Endothelial cell of umbilical vein (primary cell): Measurements from ENCODE around the gene ICOSLG. TPM values are rescaled to one million over a fixed set of nuclear protein-coding genes. Genes with fewer than 3 reads are reported as not detected.

Experiments
- BruUV-seq: library from RNA; stranded (reverse); fragments of 400-500 nt; replicated peaks from 2 replicates; lab custom pipeline; 2021; lab: Mats Ljungman, UMichigan
- CTCF ChIA-PET: fragments of 300-600, 350-600 bp; sonication (Branson Sonifier 250); formaldehyde crosslinking; loops from one replicate; lab custom pipeline; 2021; ENCODE audit warnings: antibody characterized with exemption, inconsistent platforms; lab: Charles Lee
- POLR2A ChIA-PET: fragments of 300-600, 350-600 bp; sonication (Branson Sonifier 250); formaldehyde crosslinking; loops from one replicate; lab custom pipeline; 2021; ENCODE audit warnings: antibody characterized with exemption, inconsistent platforms; lab: Charles Lee
- DNase-seq: peaks from one replicate; pipeline ENCODE4 v3.0.0-alpha.2; 2011; ENCODE audit warnings: low read depth, low spot score
- FAIRE-seq: peaks from 2 replicates; lab custom pipeline; 2011; peaks lifted over from hg19 to GRCh38; lab: Jason Lieb, UNC
- H2AFZ ChIP-seq: 2 replicates; pipeline ENCODE4 v1.6.0; 2012; ENCODE audit warnings: low read depth, low read length, control low read depth, inconsistent platforms
- H3K27ac ChIP-seq: 2 replicates; pipeline ENCODE4 v1.5.1; 2011; ENCODE audit warnings: low read depth, mild to moderate bottlenecking, control low read depth, low read length, moderate library complexity; ENCODE audit not compliant: insufficient read depth
- H3K27me3 ChIP-seq, 2 experiments: 2 replicates each; pipeline versions ENCODE4 v1.6.0 to v1.6.1; 2011; ENCODE audit warnings: low read length in 2 of 2, mixed read lengths in 1 of 2; ENCODE audit not compliant: control insufficient read depth in 2 of 2, insufficient read depth in 2 of 2
- H3K36me3 ChIP-seq, 2 experiments: 2 replicates in 1 of 2; 3 replicates in 1 of 2; pipeline ENCODE4 v1.5.1; 2011; ENCODE audit warnings: low read length in 2 of 2, mild to moderate bottlenecking in 1 of 2, moderate library complexity in 1 of 2; ENCODE audit not compliant: control insufficient read depth in 2 of 2, insufficient read depth in 2 of 2; ENCODE audit errors: extremely low read depth in 1 of 2
- H3K4me1 ChIP-seq: 3 replicates; pipeline ENCODE4 v1.5.1; 2011; ENCODE audit warnings: mild to moderate bottlenecking, low read length; ENCODE audit not compliant: control insufficient read depth, insufficient read depth; ENCODE audit errors: extremely low read depth
- H3K4me2 ChIP-seq: 2 replicates; pipeline ENCODE4 v1.6.1; 2011; ENCODE audit warnings: low read length, control low read depth, mixed read lengths; ENCODE audit not compliant: insufficient read depth
- H3K4me3 ChIP-seq, 3 experiments: fragments of 200-600 bp in 1 of 3; sonication (generic), shearing (Covaris generic) in 1 of 3; replicated peaks in 1 of 3; 2 replicates each; pipeline ENCODE4 v1.5.1; 2011 to 2016; ENCODE audit warnings: control low read depth in 3 of 3, low read length in 3 of 3, mild to moderate bottlenecking in 2 of 3, inconsistent platforms in 1 of 3, low read depth in 1 of 3, moderate library complexity in 1 of 3; ENCODE audit not compliant: insufficient read depth in 1 of 3
- H3K79me2 ChIP-seq: 2 replicates; pipeline ENCODE4 v1.6.0; 2012; ENCODE audit warnings: low read length, inconsistent platforms; ENCODE audit not compliant: control insufficient read depth, insufficient read depth
- H3K9ac ChIP-seq: replicated peaks from 2 replicates; pipeline ENCODE3; 2011; ENCODE audit warnings: low read length, control low read depth; ENCODE audit not compliant: insufficient read depth; ENCODE audit errors: extremely low read depth
- H3K9me1 ChIP-seq: replicated peaks from 3 replicates; pipeline ENCODE4 v1.6.0; 2011; ENCODE audit warnings: mild to moderate bottlenecking, low read length; ENCODE audit not compliant: control insufficient read depth, insufficient read depth; ENCODE audit errors: extremely low read depth
- H3K9me3 ChIP-seq: replicated peaks from 2 replicates; pipeline ENCODE4 v1.5.1; 2012; ENCODE audit warnings: low read length, inconsistent platforms; ENCODE audit not compliant: control insufficient read depth, insufficient read depth
- H4K20me1 ChIP-seq: replicated peaks from 2 replicates; pipeline ENCODE3; 2011; ENCODE audit warnings: mild to moderate bottlenecking, low read length; ENCODE audit not compliant: control insufficient read depth, insufficient read depth; ENCODE audit errors: extremely low read depth
- GATA2 ChIP-seq: IDR thresholded peaks from 2 replicates; pipeline ENCODE4 v1.7.0; 2011; ENCODE audit warnings: low read depth, mild to moderate bottlenecking, moderate library complexity, mixed read lengths, low read length; ENCODE audit not compliant: insufficient read length, insufficient read depth
- JUN ChIP-seq: IDR thresholded peaks from 2 replicates; pipeline ENCODE4 v1.6.1; 2011; ENCODE audit warnings: borderline replicate concordance, low read depth; ENCODE audit not compliant: insufficient read length, insufficient read depth
- MYC ChIP-seq: IDR thresholded peaks from one replicate; pipeline ENCODE4 v1.6.1; 2011; ENCODE audit warnings: mild to moderate bottlenecking, low read depth, low read length
- POLR2A ChIP-seq: IDR thresholded peaks from 2 replicates; pipeline ENCODE4 v1.6.1; 2012; ENCODE audit warnings: low read depth, mild to moderate bottlenecking, control low read depth, low read length
- POLR2AphosphoS5 ChIP-seq: IDR thresholded peaks from 2 replicates; pipeline ENCODE4 v1.6.1; 2012; ENCODE audit warnings: low read depth, mild to moderate bottlenecking, control low read depth, low read length, moderate library complexity; ENCODE audit not compliant: insufficient read depth
- dilution Hi-C: fragments of 300-500 bp; cut with MboI; formaldehyde crosslinking; loops from one replicate; pipeline ENCODE4 v1.15.0; 2019; ENCODE audit warnings: low sequenced_read_pairs; ENCODE audit not compliant: extremely low pct_ligation_motif_present
- intact Hi-C: fragments of 100-400 bp; cut with micrococcal nuclease; formaldehyde crosslinking; loops from one replicate; pipeline ENCODE4 v1.10.0; 2022
- polyA plus RNA-seq, 4 experiments: library from polyadenylated mRNA; depleted of rRNA in 3 of 4; stranded (reverse) in 3 of 4; unstranded in 1 of 4; fragments of >200 nt; gene quantifications; 2 replicates each; pipeline versions ENCODE4 v1.2.1 to v1.2.3, GENCODE V29; 2011 to 2012; ENCODE audit warnings: missing spikeins in 1 of 4
- total RNA-seq: library from RNA; stranded (reverse); gene quantifications from 2 replicates; pipeline ENCODE4 v1.2.3, GENCODE V29; 2021
- TF ChIP-seq, protein P1 (sequence below): IDR thresholded peaks from 2 replicates; pipeline ENCODE4 v1.6.1; 2011; ENCODE audit not compliant: insufficient read depth, insufficient read length

The ICOSLG gene
- total and polyA plus RNA-seq, 2 donors (not counting 3 experiments of a cell fraction or from before 2014, with no cell fraction given) = 0.91 to 2.9 TPM

DNA sequence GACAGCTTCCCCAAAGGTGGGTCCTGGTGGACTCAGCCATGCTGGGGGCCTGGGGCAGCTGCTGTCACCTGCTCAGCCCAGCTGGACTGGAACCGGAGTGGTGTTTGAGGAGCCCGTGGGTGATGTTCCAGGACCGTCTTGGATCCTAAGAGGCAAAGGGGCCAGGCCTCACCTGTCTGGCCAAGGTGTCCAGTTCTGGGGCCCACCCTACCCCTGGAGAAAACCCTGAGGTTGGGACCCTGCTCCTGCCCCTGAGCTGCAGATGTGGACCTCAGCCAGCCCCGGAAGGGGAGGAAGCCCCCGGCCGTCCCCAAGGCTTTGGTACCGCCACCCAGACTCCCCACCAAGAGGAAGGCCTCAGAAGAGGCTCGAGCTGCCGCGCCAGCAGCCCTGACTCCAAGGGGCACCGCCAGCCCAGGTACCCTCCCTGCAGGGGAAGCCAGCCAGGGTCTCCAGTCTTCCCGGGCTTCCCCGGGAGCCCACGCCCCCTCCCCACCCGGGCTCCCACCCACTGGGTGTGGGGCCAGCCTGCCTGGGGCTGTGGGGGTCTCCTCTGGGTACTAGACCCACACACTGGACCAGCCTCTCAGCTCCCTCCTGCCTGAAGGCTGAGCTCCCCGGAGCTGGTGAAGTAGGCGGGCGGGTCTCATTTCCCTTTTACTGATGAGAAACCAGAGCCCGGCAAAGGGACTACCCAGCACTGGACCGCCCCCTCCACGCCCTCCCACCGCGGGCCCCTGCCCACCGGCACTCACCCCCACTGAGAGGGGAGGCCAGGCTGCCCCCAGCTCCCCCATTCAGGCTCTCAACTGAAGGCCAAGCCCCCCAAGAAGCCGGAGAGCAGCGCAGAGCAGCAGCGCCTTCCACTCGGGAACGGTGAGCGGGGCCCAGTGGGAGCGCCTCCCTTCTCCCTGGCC, 46.2 kb upstream of the ICOSLG start:
- H3K4me2 ChIP-seq = no peak overlapping the region
- no peak overlapping the region for H2AFZ ChIP-seq
- H3K27ac ChIP-seq = no peak overlapping the region
- H3K36me3 ChIP-seq = no peaks in the 10 kb centered on the region
- TF ChIP-seq POLR2AphosphoS5 (no peak), JUN (no peak), MYC (no peak), GATA2 (no peak), POLR2A (no peak)
- TF ChIP-seq, protein P1, sequence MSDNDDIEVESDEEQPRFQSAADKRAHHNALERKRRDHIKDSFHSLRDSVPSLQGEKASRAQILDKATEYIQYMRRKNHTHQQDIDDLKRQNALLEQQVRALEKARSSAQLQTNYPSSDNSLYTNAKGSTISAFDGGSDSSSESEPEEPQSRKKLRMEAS = no peak
- no peak overlapping the region for H3K4me3 ChIP-seq
- dilution Hi-C loops (no loop called here), intact Hi-C loops (no loop called here)
- DNase-seq (no peak), FAIRE-seq (no peak)
- H3K79me2 ChIP-seq = no peaks in the 10 kb centered on the region
- POLR2A ChIA-PET = no interaction called here
- CTCF ChIA-PET = interaction anchor here (2.2 kb wide), 1 partner anchor 11 kb away, joined by 11 read pairs; no protein-coding TSS in a partner anchor
- H4K20me1 ChIP-seq = no peaks in the 10 kb centered on the region
- no peaks in the 10 kb centered on the region for H3K9me1 ChIP-seq
- peaks cover 0 to 3% of the 10 kb centered on the region in 2 experiments for H3K27me3 ChIP-seq
- H3K9ac ChIP-seq = no peak overlapping the region
- H3K4me1 ChIP-seq = no peaks in the 10 kb centered on the region
- H3K9me3 ChIP-seq = no peaks in the 10 kb centered on the region
- BruUV-seq = no TSS peak
